Osteoblast (primary cell): ENCODE results near the gene AGO1. TPM values are rescaled to one million over a fixed set of nuclear protein-coding genes. Genes with fewer than 3 reads are reported as not detected.

Experiments used
- DNase-seq: peaks from one replicate; pipeline ENCODE4 v3.0.0; 2011; ENCODE audit warnings: low spot score, mixed read lengths; ENCODE audit not compliant: insufficient read length; ENCODE audit errors: missing footprints
- H2AFZ ChIP-seq: 2 replicates; pipeline ENCODE4 v1.6.0; 2011; ENCODE audit warnings: mild to moderate bottlenecking, low read length
- H3K27ac ChIP-seq: 2 replicates; pipeline ENCODE4 v1.5.1; 2011; ENCODE audit warnings: mild to moderate bottlenecking, low read depth, low read length, moderate library complexity
- H3K27me3 ChIP-seq: 2 replicates; pipeline ENCODE4 v1.6.0; 2012; ENCODE audit warnings: mild to moderate bottlenecking, control low read depth, inconsistent platforms, low read length, moderate library complexity; ENCODE audit not compliant: insufficient read depth
- H3K36me3 ChIP-seq: 2 replicates; pipeline ENCODE4 v1.5.1; 2011; ENCODE audit warnings: mild to moderate bottlenecking, low read length, control low read depth, moderate library complexity; ENCODE audit not compliant: insufficient read depth
- H3K4me1 ChIP-seq: 2 replicates; pipeline ENCODE4 v1.5.1; 2011; ENCODE audit warnings: mild to moderate bottlenecking, low read length, control low read depth, moderate library complexity; ENCODE audit not compliant: insufficient read depth
- H3K4me2 ChIP-seq: 2 replicates; pipeline ENCODE4 v1.6.0; 2011; ENCODE audit warnings: mild to moderate bottlenecking, low read length; ENCODE audit not compliant: insufficient read depth
- H3K4me3 ChIP-seq: fragments of 200-600 bp; sonication (generic); 3 replicates; pipeline ENCODE4 v1.5.1; 2012; ENCODE audit warnings: mild to moderate bottlenecking, low read length, inconsistent platforms; ENCODE audit not compliant: insufficient read depth
- H3K79me2 ChIP-seq: 2 replicates; pipeline ENCODE4 v1.6.0; 2012; ENCODE audit warnings: mild to moderate bottlenecking, low read length, control low read depth, inconsistent platforms; ENCODE audit not compliant: insufficient read depth
- H3K9me3 ChIP-seq: 2 replicates; pipeline ENCODE4 v1.5.1; 2011; ENCODE audit warnings: low read depth, low read length, control low read depth
- H4K20me1 ChIP-seq: 2 replicates; pipeline ENCODE4 v1.6.0; 2012; ENCODE audit warnings: mild to moderate bottlenecking, low read length, control low read depth; ENCODE audit not compliant: insufficient read depth
- CTCF ChIP-seq: IDR thresholded peaks from 2 replicates; pipeline ENCODE4 v1.5.1; 2011; ENCODE audit warnings: mild to moderate bottlenecking, low read depth, low read length, moderate library complexity; ENCODE audit errors: extremely low read depth
- total RNA-seq: library from RNA; depleted of rRNA; stranded (reverse); fragments of >200 nt; gene quantifications from 2 replicates; pipeline ENCODE4 v1.2.3, GENCODE V29; 2012

The AGO1 gene
- total RNA-seq, 1 donor = 20.6 TPM

GRCh38 chr1:35884934-35885333, 1.9 kb downstream of the AGO1 start:
- peaks cover 31% of the 10 kb centered on the region for H4K20me1 ChIP-seq
- DNase-seq = no peak
- no peak for TF ChIP-seq CTCF
- H3K4me3 ChIP-seq = no peak overlapping the region
- no peaks in the 10 kb centered on the region for H3K9me3 ChIP-seq
- peaks cover 4% of the 10 kb centered on the region for H3K4me1 ChIP-seq
- H3K36me3 ChIP-seq = peaks cover 2% of the 10 kb centered on the region
- peaks cover 33% of the 10 kb centered on the region for H3K79me2 ChIP-seq
- no peaks in the 10 kb centered on the region for H3K27me3 ChIP-seq
- no peak overlapping the region for H2AFZ ChIP-seq
- no peak overlapping the region for H3K4me2 ChIP-seq
- no peak overlapping the region for H3K27ac ChIP-seq

- H3K79me2 ChIP-seq = peaks cover 33% of the 10 kb centered on the region
- no peak overlapping the region for H3K27ac ChIP-seq
- no peak overlapping the region for H3K4me3 ChIP-seq
- peaks cover 6% of the 10 kb centered on the region for H3K36me3 ChIP-seq
- no peak overlapping the region for H3K4me2 ChIP-seq
- peak; percentile 51 for DNase-seq
- H3K9me3 ChIP-seq = no peaks in the 10 kb centered on the region
- no peak overlapping the region for H2AFZ ChIP-seq
- no peaks in the 10 kb centered on the region for H3K27me3 ChIP-seq
- H4K20me1 ChIP-seq = peaks cover 31% of the 10 kb centered on the region
- no peak for TF ChIP-seq CTCF
- peaks cover 4% of the 10 kb centered on the region for H3K4me1 ChIP-seq
Observed at GRCh38 chr1:35885961-35886558, 3.1 kb downstream of the AGO1 start.

- H3K9me3 ChIP-seq = no peaks in the 10 kb centered on the region
- H2AFZ ChIP-seq = no peak overlapping the region
- H3K79me2 ChIP-seq = peaks cover 33% of the 10 kb centered on the region
- H4K20me1 ChIP-seq = peaks cover 31% of the 10 kb centered on the region
- no peak for TF ChIP-seq CTCF
- peaks cover 7% of the 10 kb centered on the region for H3K36me3 ChIP-seq
- no peak overlapping the region for H3K27ac ChIP-seq
- no peak overlapping the region for H3K4me2 ChIP-seq
- DNase-seq = peak; percentile 69
- H3K4me1 ChIP-seq = peaks cover 4% of the 10 kb centered on the region
- no peak overlapping the region for H3K4me3 ChIP-seq
- no peaks in the 10 kb centered on the region for H3K27me3 ChIP-seq
Observed at GRCh38 chr1:35886577-35887431, 3.8 kb downstream of the AGO1 start.

- no peak for DNase-seq
- Histone ChIP-seq H4K20me1 (peaks cover 31% of the 10 kb centered on the region), H3K4me3 (no peak overlapping the region), H3K27ac (no peak overlapping the region), H3K27me3 (no peaks in the 10 kb centered on the region), H2AFZ (no peak overlapping the region), H3K4me1 (peaks cover 4% of the 10 kb centered on the region), H3K4me2 (no peak overlapping the region), H3K36me3 (peaks cover 7% of the 10 kb centered on the region), H3K9me3 (no peaks in the 10 kb centered on the region), H3K79me2 (peaks cover 33% of the 10 kb centered on the region)
- no peak for TF ChIP-seq CTCF
Observed at GRCh38 chr1:35887508-35887907, 4.5 kb downstream of the AGO1 start.
